Panc1 (cell line): Measurements from ENCODE around the gene DYNC1H1. TPM values are rescaled to one million over a fixed set of nuclear protein-coding genes. Genes with fewer than 3 reads are reported as not detected.

Source experiments
- ATAC-seq: fragments of 200-7000 bp; cut with Tn5 transposase; 2 replicates; pipeline ENCODE4 v1.9.1; 2020; ENCODE audit warnings: mild to moderate bottlenecking, moderate library complexity
- BruUV-seq: library from RNA; stranded (reverse); fragments of 400-500 nt; replicated peaks from 2 replicates; lab custom pipeline; 2021; lab: Mats Ljungman, UMichigan
- CTCF ChIA-PET: fragments of 300-600 bp; sonication (Branson Sonifier 250); formaldehyde crosslinking; loops from one replicate; lab custom pipeline; 2022; ENCODE audit warnings: antibody characterized with exemption; lab: Charles Lee
- POLR2A ChIA-PET: fragments of 300-600 bp; sonication (Branson Sonifier 250); formaldehyde crosslinking; loops from one replicate; lab custom pipeline; 2022; ENCODE audit warnings: antibody characterized with exemption; lab: Charles Lee
- DNase-seq: peaks from one replicate; pipeline ENCODE4 v3.0.0-alpha.2; 2010; ENCODE audit warnings: low read depth, low spot score
- H3K27ac ChIP-seq: 2 replicates; pipeline ENCODE4 v1.5.1; 2011; ENCODE audit warnings: mild to moderate bottlenecking, low read length, inconsistent platforms
- H3K27me3 ChIP-seq: fragments of 200-500 bp; sonication (Bioruptor generic); 2 replicates; pipeline ENCODE4 v1.6.0; 2014; ENCODE audit warnings: low read length, inconsistent platforms; ENCODE audit not compliant: control insufficient read depth, insufficient read depth
- H3K36me3 ChIP-seq: fragments of 200-500 bp; sonication (Bioruptor generic); 2 replicates; pipeline ENCODE4 v1.5.1; 2014; ENCODE audit warnings: inconsistent platforms, mild to moderate bottlenecking, low read length, moderate library complexity; ENCODE audit not compliant: control insufficient read depth, insufficient read depth
- H3K4me1 ChIP-seq: 2 replicates; pipeline ENCODE4 v1.5.1; 2011; ENCODE audit warnings: inconsistent platforms, mild to moderate bottlenecking, low read length, moderate library complexity; ENCODE audit not compliant: control insufficient read depth, insufficient read depth
- H3K4me3 ChIP-seq, 2 experiments: 2 replicates each; pipeline ENCODE4 v1.5.1; 2011 to 2012; ENCODE audit warnings: low read depth in 2 of 2, low read length in 2 of 2, mild to moderate bottlenecking in 2 of 2, inconsistent platforms in 1 of 2, moderate library complexity in 1 of 2
- H3K9me3 ChIP-seq: fragments of 200-500 bp; sonication (Bioruptor generic); 2 replicates; pipeline ENCODE4 v1.5.1; 2014; ENCODE audit warnings: low read depth, mild to moderate bottlenecking, inconsistent platforms, low read length, moderate library complexity; ENCODE audit not compliant: control insufficient read depth, insufficient read depth
- CTCF ChIP-seq: fragments of 450-650 bp; IDR thresholded peaks from 2 replicates; pipeline ENCODE4 v1.5.1; 2017; ENCODE audit warnings: mild to moderate bottlenecking
- POLR2AphosphoS5 ChIP-seq: IDR thresholded peaks from 2 replicates; pipeline ENCODE4 v1.6.1; 2012; ENCODE audit warnings: mild to moderate bottlenecking, low read depth, low read length, moderate library complexity
- REST ChIP-seq, 2 experiments: IDR thresholded peaks; 2 replicates each; pipeline ENCODE4 v1.6.1; 2011 to 2012; ENCODE audit warnings: low read depth in 2 of 2, control low read depth in 1 of 2, low read length in 1 of 2, mild to moderate bottlenecking in 1 of 2, moderate library complexity in 1 of 2; ENCODE audit not compliant: insufficient read depth in 1 of 2
- SIN3A ChIP-seq: IDR thresholded peaks from 2 replicates; pipeline ENCODE4 v1.6.1; 2012; ENCODE audit warnings: low read depth, mild to moderate bottlenecking, low read length, moderate library complexity, borderline replicate concordance; ENCODE audit not compliant: insufficient read depth
- TCF7L2 ChIP-seq: IDR thresholded peaks from 2 replicates; pipeline ENCODE4 v1.6.1; 2011; ENCODE audit warnings: mild to moderate bottlenecking, low read depth, low read length, inconsistent platforms
- in situ Hi-C: cut with HindIII; loops from 2 replicates; pipeline ENCODE4 v1.10.0; 2016; ENCODE audit warnings: low sequenced_read_pairs, low pct_unique_long_range_greater_than_20kb
- intact Hi-C: fragments of 100-400 bp; cut with micrococcal nuclease; formaldehyde crosslinking; loops from one replicate; pipeline ENCODE4 v1.10.0; 2022; ENCODE audit not compliant: unreplicated experiment
- total RNA-seq: library from RNA; stranded (reverse); gene quantifications from one replicate; pipeline ENCODE4 v1.2.1, GENCODE V29; 2021; ENCODE audit not compliant: unreplicated experiment

DYNC1H1 gene
- total RNA-seq, 1 experiment from 2014 or later, result 382 TPM

- no peak overlapping the region for H3K27ac ChIP-seq
- DNase-seq (no peak), ATAC-seq (no peak)
- no peaks in the 10 kb centered on the region for H3K27me3 ChIP-seq
- BruUV-seq, result no TSS peak
- intact Hi-C loops, result loop anchor here (10.0 kb wide), 1 partner anchor 160 kb away; no protein-coding TSS in a partner anchor
- CTCF ChIA-PET, result no interaction called here
- in situ Hi-C loops, result no loop called here
- no peaks in the 10 kb centered on the region for H3K9me3 ChIP-seq
- TF ChIP-seq POLR2AphosphoS5 (no peak), REST (IDR thresholded peaks at IDR 0.05; ENCODE audit: insufficient read depth in 1 of 2, low read depth in 2 of 2, low read length in 1 of 2) (no peak), TCF7L2 (no peak), CTCF (no peak), SIN3A (no peak)
- H3K4me1 ChIP-seq, result no peaks in the 10 kb centered on the region
- POLR2A ChIA-PET, result interaction anchor here (0.6 kb wide), 1 partner anchor 21 kb away, joined by 3 read pairs; no protein-coding TSS in a partner anchor
- H3K36me3 ChIP-seq, result no peaks in the 10 kb centered on the region
- no peak overlapping the region for H3K4me3 ChIP-seq
These were observed 29.7 kb upstream of the DYNC1H1 start for GRCh38 chr14:101934601-101935150.

- Histone ChIP-seq H3K4me3 (no peak overlapping the region), H3K9me3 (no peaks in the 10 kb centered on the region), H3K4me1 (no peaks in the 10 kb centered on the region), H3K27ac (no peak overlapping the region), H3K27me3 (no peaks in the 10 kb centered on the region), H3K36me3 (no peaks in the 10 kb centered on the region)
- ATAC-seq (no peak), DNase-seq (no peak)
- no TSS peak for BruUV-seq
- intact Hi-C loops (loop anchor here (10.0 kb wide), 1 partner anchor 163 kb away; no protein-coding TSS in a partner anchor), in situ Hi-C loops (no loop called here)
- CTCF ChIA-PET, result no interaction called here
- POLR2A ChIA-PET, result no interaction called here
- no peak for TF ChIP-seq TCF7L2
- TF ChIP-seq REST (IDR thresholded peaks at IDR 0.05; ENCODE audit: insufficient read depth in 1 of 2, low read depth in 2 of 2, low read length in 1 of 2), result no peak
- TF ChIP-seq POLR2AphosphoS5, result no peak
- no peak for TF ChIP-seq SIN3A
- TF ChIP-seq CTCF, result no peak
These were observed 26.2 kb upstream of the DYNC1H1 start for GRCh38 chr14:101937926-101938767.
